Osteocyte (in vitro differentiated cells): ENCODE measurements around the gene RSBN1L. TPM values are rescaled to one million over a fixed set of nuclear protein-coding genes. Genes with fewer than 3 reads are reported as not detected.
A peak's percentile ranks its signal among the peaks of the same experiment; 100 is the strongest.

Experiments
- DNase-seq: peaks from one replicate; pipeline ENCODE4 v3.0.0; 2021; ENCODE audit warnings: mixed read lengths; ENCODE audit not compliant: unreplicated experiment; ENCODE audit errors: extremely low spot score
- H3K27ac Mint-ChIP-seq: one replicate; pipeline ENCODE4 v1.8.0; 2021; ENCODE audit warnings: mild to moderate bottlenecking, mixed read lengths; ENCODE audit not compliant: unreplicated experiment
- H3K27me3 Mint-ChIP-seq: one replicate; pipeline ENCODE4 v1.8.0; 2021; ENCODE audit warnings: mixed read lengths; ENCODE audit not compliant: unreplicated experiment
- H3K36me3 Mint-ChIP-seq: one replicate; pipeline ENCODE4 v1.8.0; 2021; ENCODE audit warnings: mixed read lengths; ENCODE audit not compliant: unreplicated experiment
- H3K4me1 Mint-ChIP-seq: one replicate; pipeline ENCODE4 v1.8.0; 2021; ENCODE audit warnings: mixed read lengths; ENCODE audit not compliant: unreplicated experiment
- H3K4me3 Mint-ChIP-seq: one replicate; pipeline ENCODE4 v1.8.0; 2021; ENCODE audit warnings: mild to moderate bottlenecking, moderate library complexity, mixed read lengths; ENCODE audit not compliant: unreplicated experiment
- H3K9me3 Mint-ChIP-seq: one replicate; pipeline ENCODE4 v1.8.0; 2021; ENCODE audit warnings: mixed read lengths; ENCODE audit not compliant: unreplicated experiment
- total RNA-seq: library from RNA; stranded (reverse); gene quantifications from 2 replicates; pipeline ENCODE4 v1.2.1, GENCODE V29; 2021
- TF ChIP-seq, protein P1 (sequence below): fragments of 200-600 bp; sonication (generic); IDR thresholded peaks from 2 replicates; pipeline ENCODE4 v1.5.0; 2021; ENCODE audit warnings: antibody characterized with exemption, mild to moderate bottlenecking, moderate library complexity

The RSBN1L gene
- total RNA-seq, 1 donor from 2014 or later = 13.0 TPM

DNA sequence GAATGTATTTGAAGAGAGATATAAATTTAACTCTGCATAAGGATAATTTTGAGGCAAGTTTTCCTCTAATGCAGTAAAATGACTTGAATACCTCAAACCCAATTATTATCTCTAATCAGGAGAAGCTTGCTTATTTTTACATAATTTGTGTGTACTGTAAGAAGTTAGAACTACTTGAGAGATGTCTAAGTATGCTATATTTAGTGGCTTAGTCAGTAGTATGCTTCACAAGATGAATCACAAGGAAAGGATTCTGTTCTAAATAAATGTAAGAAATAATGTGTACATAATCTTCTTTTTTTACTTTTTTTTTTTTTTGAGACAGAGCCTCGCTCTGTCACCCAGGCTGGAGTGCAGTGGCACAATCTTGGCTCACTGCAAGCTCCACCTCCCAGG is 116.0 kb downstream of the RSBN1L start:
- peak overlapping the region; percentile 3 for H3K27ac Mint-ChIP-seq
- H3K4me1 Mint-ChIP-seq = peaks cover 7% of the 10 kb centered on the region
- TF ChIP-seq, protein P1, sequence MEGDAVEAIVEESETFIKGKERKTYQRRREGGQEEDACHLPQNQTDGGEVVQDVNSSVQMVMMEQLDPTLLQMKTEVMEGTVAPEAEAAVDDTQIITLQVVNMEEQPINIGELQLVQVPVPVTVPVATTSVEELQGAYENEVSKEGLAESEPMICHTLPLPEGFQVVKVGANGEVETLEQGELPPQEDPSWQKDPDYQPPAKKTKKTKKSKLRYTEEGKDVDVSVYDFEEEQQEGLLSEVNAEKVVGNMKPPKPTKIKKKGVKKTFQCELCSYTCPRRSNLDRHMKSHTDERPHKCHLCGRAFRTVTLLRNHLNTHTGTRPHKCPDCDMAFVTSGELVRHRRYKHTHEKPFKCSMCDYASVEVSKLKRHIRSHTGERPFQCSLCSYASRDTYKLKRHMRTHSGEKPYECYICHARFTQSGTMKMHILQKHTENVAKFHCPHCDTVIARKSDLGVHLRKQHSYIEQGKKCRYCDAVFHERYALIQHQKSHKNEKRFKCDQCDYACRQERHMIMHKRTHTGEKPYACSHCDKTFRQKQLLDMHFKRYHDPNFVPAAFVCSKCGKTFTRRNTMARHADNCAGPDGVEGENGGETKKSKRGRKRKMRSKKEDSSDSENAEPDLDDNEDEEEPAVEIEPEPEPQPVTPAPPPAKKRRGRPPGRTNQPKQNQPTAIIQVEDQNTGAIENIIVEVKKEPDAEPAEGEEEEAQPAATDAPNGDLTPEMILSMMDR = no peak
- no peak overlapping the region for H3K4me3 Mint-ChIP-seq
- no peak for DNase-seq
- H3K27me3 Mint-ChIP-seq = no peaks in the 10 kb centered on the region
- H3K9me3 Mint-ChIP-seq = peaks cover 24% of the 10 kb centered on the region
- peaks cover 20% of the 10 kb centered on the region for H3K36me3 Mint-ChIP-seq

DNA sequence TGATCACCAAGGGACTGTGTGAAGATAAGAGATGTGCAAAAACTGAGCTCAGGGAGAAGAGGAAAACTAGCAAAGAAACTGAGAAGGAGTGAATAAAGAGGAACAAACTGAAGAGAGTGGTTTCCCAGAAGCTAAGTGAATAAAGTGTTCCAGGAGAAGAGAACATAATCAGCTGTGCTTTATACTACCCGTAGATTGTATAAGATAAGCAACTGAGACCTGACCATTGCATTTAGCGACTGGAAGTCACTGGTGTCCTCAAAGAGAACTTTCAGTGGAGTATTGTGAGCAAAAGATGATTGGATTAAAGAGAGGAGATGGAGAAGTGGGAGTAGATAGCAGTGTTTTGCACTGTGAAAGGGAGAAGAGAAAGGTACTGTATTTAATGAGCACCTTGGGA is 116.9 kb downstream of the RSBN1L start:
- TF ChIP-seq, protein P1 = no peak
- Mint-ChIP-seq H3K4me1 (peaks cover 7% of the 10 kb centered on the region), H3K9me3 (peaks cover 17% of the 10 kb centered on the region), H3K36me3 (peaks cover 15% of the 10 kb centered on the region), H3K27ac (no peak overlapping the region), H3K27me3 (no peaks in the 10 kb centered on the region), H3K4me3 (no peak overlapping the region)
- DNase-seq = no peak

DNA sequence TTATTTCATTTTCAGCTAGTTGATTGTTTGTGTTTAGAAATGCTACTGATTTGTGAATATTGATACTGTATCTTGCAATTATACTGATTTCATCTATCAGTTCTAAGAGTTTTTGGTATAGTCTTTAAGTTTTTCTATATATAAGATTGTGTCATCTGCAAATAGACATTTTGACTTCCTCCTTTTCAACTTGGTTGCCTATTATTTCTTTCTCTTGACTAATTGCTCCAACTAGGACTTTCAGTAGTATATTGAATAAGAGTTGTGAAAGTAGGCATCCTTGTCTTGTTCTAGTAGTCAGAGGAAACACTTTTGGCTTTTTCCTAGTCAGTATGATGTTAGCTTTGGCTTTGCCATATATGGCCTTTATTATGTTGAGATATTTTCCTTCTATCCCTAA is 122.8 kb downstream of the RSBN1L start:
- Mint-ChIP-seq H3K4me3 (no peak overlapping the region), H3K9me3 (peaks cover 40% of the 10 kb centered on the region)

DNA sequence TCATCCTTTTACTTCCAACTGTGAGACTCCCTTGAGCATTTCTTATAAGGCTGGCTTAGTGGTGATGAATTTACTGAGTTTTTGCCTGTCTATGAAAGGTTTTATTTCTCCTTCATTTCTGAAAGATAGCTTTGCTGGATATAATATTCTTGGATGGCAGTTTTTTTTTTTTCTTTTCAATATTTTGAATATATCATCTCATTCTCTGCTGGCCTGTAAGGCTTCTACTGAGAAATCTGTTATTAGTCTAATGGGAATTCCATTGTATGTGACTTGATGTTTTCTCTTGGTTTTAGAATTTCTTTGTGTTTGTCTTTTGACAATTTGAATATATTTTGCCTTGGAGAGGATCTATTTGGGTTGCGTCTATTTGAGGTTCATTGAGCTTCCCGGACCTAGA is 124.7 kb downstream of the RSBN1L start:
- H3K9me3 Mint-ChIP-seq = peaks cover 48% of the 10 kb centered on the region
- no peaks in the 10 kb centered on the region for H3K27me3 Mint-ChIP-seq
- H3K27ac Mint-ChIP-seq = no peak overlapping the region
- no peak overlapping the region for H3K4me3 Mint-ChIP-seq
- H3K36me3 Mint-ChIP-seq = peaks cover 50% of the 10 kb centered on the region
- TF ChIP-seq, protein P1 = no peak
- H3K4me1 Mint-ChIP-seq = peaks cover 1% of the 10 kb centered on the region
- no peak for DNase-seq

More for the DNA sequence above, 122.8 kb downstream of the RSBN1L start:
- Mint-ChIP-seq H3K4me1 (peaks cover 1% of the 10 kb centered on the region), H3K36me3 (peaks cover 46% of the 10 kb centered on the region), H3K27me3 (no peaks in the 10 kb centered on the region), H3K27ac (no peak overlapping the region)
- TF ChIP-seq, protein P1 = no peak
- DNase-seq = no peak

DNA sequence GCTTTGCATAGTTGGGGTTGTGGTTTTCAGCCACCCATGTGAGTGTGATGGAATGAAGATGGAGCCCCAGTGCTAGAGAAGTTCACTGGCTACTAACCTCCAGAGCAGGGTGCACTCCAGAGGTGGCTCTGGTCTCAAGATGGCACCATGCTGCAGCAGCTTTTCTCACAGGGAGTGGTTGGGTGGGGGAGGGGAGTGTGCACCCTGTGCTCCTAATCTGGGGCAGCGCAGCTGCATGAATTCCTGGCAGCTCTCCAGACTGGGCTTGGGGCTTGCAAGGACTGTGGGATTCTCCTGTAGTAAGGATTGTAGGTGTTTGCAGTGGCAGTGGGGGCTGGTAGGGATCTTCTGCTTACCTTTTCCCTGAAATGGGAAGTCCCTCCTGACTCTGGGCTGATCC is 126.0 kb downstream of the RSBN1L start:
- Mint-ChIP-seq H3K9me3 (peaks cover 47% of the 10 kb centered on the region), H3K27me3 (no peaks in the 10 kb centered on the region)

More for the DNA sequence above, 126.0 kb downstream of the RSBN1L start:
- Mint-ChIP-seq H3K27ac (no peak overlapping the region), H3K4me3 (no peak overlapping the region), H3K36me3 (peaks cover 40% of the 10 kb centered on the region), H3K4me1 (peaks cover 1% of the 10 kb centered on the region)
- TF ChIP-seq, protein P1 = no peak
- DNase-seq = no peak
